ENCODE results near the gene GPC3. TPM values are rescaled to one million over a fixed set of nuclear protein-coding genes. Genes with fewer than 3 reads are reported as not detected.
A peak's percentile ranks its signal among the peaks of the same experiment; 100 is the strongest.

Gene GPC3
- total RNA-seq, 4 donors from 2014 or later: 1.4 to 5.8 (median 2.7) TPM

GRCh38 chrX:133865761-133866471 is 119.5 kb downstream of the GPC3 start:
- no peak for TF ChIP-seq POLR2A (IDR thresholded peaks at IDR 0.05)
- no peak for DNase-seq
- no peaks in the 10 kb centered on the region for H3K36me3 ChIP-seq
- H3K4me3 ChIP-seq: no peak overlapping the region
- no peak overlapping the region for H3K27ac ChIP-seq
- in situ Hi-C loops (cut with MboI; ENCODE audit: low sequenced_read_pairs in 4 of 4) (no loop called here), intact Hi-C loops (cut with DNase I; ENCODE audit: low total_unique reads) (no loop called here)
- no peaks in the 10 kb centered on the region for H3K9me3 ChIP-seq
- no peaks in the 10 kb centered on the region for H3K4me1 ChIP-seq
- no peak for ATAC-seq
- H3K27me3 ChIP-seq: no peaks in the 10 kb centered on the region

GRCh38 chrX:133864236-133864635 is 121.2 kb downstream of the GPC3 start:
- no peaks in the 10 kb centered on the region for H3K4me1 ChIP-seq
- H3K36me3 ChIP-seq: no peaks in the 10 kb centered on the region
- H3K4me3 ChIP-seq: no peak overlapping the region
- in situ Hi-C loops (cut with MboI; ENCODE audit: low sequenced_read_pairs in 4 of 4): no loop called here
- intact Hi-C loops (cut with DNase I; ENCODE audit: low total_unique reads): no loop called here
- H3K27ac ChIP-seq: no peak overlapping the region
- no peaks in the 10 kb centered on the region for H3K27me3 ChIP-seq
- no peaks in the 10 kb centered on the region for H3K9me3 ChIP-seq
- no peak for DNase-seq
- no peak for ATAC-seq
- TF ChIP-seq POLR2A (IDR thresholded peaks at IDR 0.05): no peak
- TF ChIP-seq CTCF (IDR thresholded peaks at IDR 0.05 in 4 of 5, conservative IDR thresholded peaks at IDR 0.05 in 1 of 5): no peak

- intact Hi-C loops (cut with DNase I; ENCODE audit: low total_unique reads): no loop called here
- Histone ChIP-seq H3K4me3 (no peak overlapping the region), H3K27me3 (peaks cover 0 to 1% (median 0%) of the 10 kb centered on the region in 3 donors), H3K9me3 (no peaks in the 10 kb centered on the region), H3K4me1 (no peaks in the 10 kb centered on the region), H3K36me3 (no peaks in the 10 kb centered on the region), H3K27ac (no peak overlapping the region)
- ATAC-seq (peak; percentile 52 to 62), DNase-seq (peak; percentile 2 to 14)
- in situ Hi-C loops (cut with MboI; ENCODE audit: low sequenced_read_pairs in 4 of 4): no loop called here
- TF ChIP-seq POLR2A (IDR thresholded peaks at IDR 0.05) (no peak), CTCF (IDR thresholded peaks at IDR 0.05 in 4 of 5, conservative IDR thresholded peaks at IDR 0.05 in 1 of 5) (no peak)
Observed at GRCh38 chrX:133859860-133860259, 125.5 kb downstream of the GPC3 start.

GRCh38 chrX:133859336-133859735 is 126.1 kb downstream of the GPC3 start:
- Histone ChIP-seq H3K27ac (no peak overlapping the region), H3K27me3 (peaks cover 0 to 2% (median 0%) of the 10 kb centered on the region in 3 donors), H3K36me3 (no peaks in the 10 kb centered on the region), H3K9me3 (no peaks in the 10 kb centered on the region), H3K4me3 (no peak overlapping the region), H3K4me1 (no peaks in the 10 kb centered on the region)
- intact Hi-C loops (cut with DNase I; ENCODE audit: low total_unique reads): no loop called here
- in situ Hi-C loops (cut with MboI; ENCODE audit: low sequenced_read_pairs in 4 of 4): no loop called here
- ATAC-seq (no peak), DNase-seq (no peak)
- TF ChIP-seq CTCF (IDR thresholded peaks at IDR 0.05 in 4 of 5, conservative IDR thresholded peaks at IDR 0.05 in 1 of 5) (no peak), POLR2A (IDR thresholded peaks at IDR 0.05) (no peak)

GRCh38 chrX:133857640-133858269 is 127.6 kb downstream of the GPC3 start:
- ATAC-seq: no peak
- DNase-seq: no peak
- H3K9me3 ChIP-seq: no peaks in the 10 kb centered on the region
- no peaks in the 10 kb centered on the region for H3K4me1 ChIP-seq
- no peak for TF ChIP-seq CTCF (IDR thresholded peaks at IDR 0.05 in 4 of 5, conservative IDR thresholded peaks at IDR 0.05 in 1 of 5)
- TF ChIP-seq POLR2A (IDR thresholded peaks at IDR 0.05): no peak
- no peak overlapping the region for H3K4me3 ChIP-seq
- in situ Hi-C loops (cut with MboI; ENCODE audit: low sequenced_read_pairs in 4 of 4) (no loop called here), intact Hi-C loops (cut with DNase I; ENCODE audit: low total_unique reads) (no loop called here)
- H3K27me3 ChIP-seq: peaks cover 0 to 2% (median 0%) of the 10 kb centered on the region in 3 donors
- no peaks in the 10 kb centered on the region for H3K36me3 ChIP-seq
- no peak overlapping the region for H3K27ac ChIP-seq
